HepG2 (cell line): ENCODE measurements around the gene SPNS1. TPM values are rescaled to one million over a fixed set of nuclear protein-coding genes. Genes with fewer than 3 reads are reported as not detected.
A peak's percentile ranks its signal among the peaks of the same experiment; 100 is the strongest.

Source experiments
- ATF2 ChIP-seq: sonication (generic); formaldehyde crosslinking; IDR thresholded peaks from 2 replicates; pipeline ENCODE4 v1.4.0; 2020; ENCODE audit warnings: missing genetic modification reagents
- DNMT1 ChIP-seq: sonication (generic); formaldehyde crosslinking; IDR thresholded peaks from 2 replicates; pipeline ENCODE4 v1.5.1; 2020; ENCODE audit warnings: mild to moderate bottlenecking, missing genetic modification reagents
- DPF2 ChIP-seq: sonication (generic); formaldehyde crosslinking; IDR thresholded peaks from 2 replicates; pipeline ENCODE4 v1.4.0; 2020; ENCODE audit warnings: mild to moderate bottlenecking, low read depth, missing genetic modification reagents, borderline replicate concordance
- FOSL1 ChIP-seq: sonication (generic); formaldehyde crosslinking; IDR thresholded peaks from 2 replicates; pipeline ENCODE4 v1.9.0; 2021; ENCODE audit warnings: missing genetic modification reagents, borderline replicate concordance
- MED1 ChIP-seq: sonication (generic); formaldehyde crosslinking; IDR thresholded peaks from 2 replicates; pipeline ENCODE4 v1.4.0; 2020; ENCODE audit warnings: missing genetic modification reagents
- MLLT10 ChIP-seq: sonication (generic); formaldehyde crosslinking; IDR thresholded peaks from 2 replicates; pipeline ENCODE4 v1.4.0; 2020; ENCODE audit warnings: missing genetic modification reagents
- NAIF1 ChIP-seq: sonication (generic); formaldehyde crosslinking; IDR thresholded peaks from 2 replicates; pipeline ENCODE4 v1.5.0; 2020; ENCODE audit warnings: mild to moderate bottlenecking, missing genetic modification reagents, borderline replicate concordance
- NFYB ChIP-seq: sonication (generic); formaldehyde crosslinking; IDR thresholded peaks from 2 replicates; pipeline ENCODE4 v1.4.0; 2020; ENCODE audit warnings: missing genetic modification reagents
- NR0B2 ChIP-seq: sonication (generic); formaldehyde crosslinking; IDR thresholded peaks from 2 replicates; pipeline ENCODE4 v1.4.0; 2020; ENCODE audit warnings: mild to moderate bottlenecking, missing genetic modification reagents
- ONECUT2 ChIP-seq: sonication (generic); formaldehyde crosslinking; IDR thresholded peaks from 2 replicates; pipeline ENCODE4 v1.4.0; 2020; ENCODE audit warnings: missing genetic modification reagents
- PBX3 ChIP-seq: sonication (generic); formaldehyde crosslinking; IDR thresholded peaks from 2 replicates; pipeline ENCODE4 v1.8.1; 2023; ENCODE audit warnings: missing genetic modification reagents, inconsistent platforms, borderline replicate concordance
- PHF20 ChIP-seq: sonication (generic); formaldehyde crosslinking; IDR thresholded peaks from 2 replicates; pipeline ENCODE4 v1.5.0; 2020; ENCODE audit warnings: mild to moderate bottlenecking, missing genetic modification reagents
- SETDB1 ChIP-seq: sonication (generic); formaldehyde crosslinking; IDR thresholded peaks from 2 replicates; pipeline ENCODE4 v1.5.1; 2020; ENCODE audit warnings: missing genetic modification reagents, mild to moderate bottlenecking, borderline replicate concordance
- SIX4 ChIP-seq: sonication (generic); formaldehyde crosslinking; IDR thresholded peaks from 2 replicates; pipeline ENCODE4 v1.4.0; 2020; ENCODE audit warnings: missing genetic modification reagents
- SPEN ChIP-seq: sonication (generic); formaldehyde crosslinking; IDR thresholded peaks from 2 replicates; pipeline ENCODE4 v1.5.1; 2020; ENCODE audit warnings: low read depth, mild to moderate bottlenecking, missing genetic modification reagents
- ZNF34 ChIP-seq: sonication (generic); formaldehyde crosslinking; IDR thresholded peaks from 2 replicates; pipeline ENCODE4 v1.4.0; 2020; ENCODE audit warnings: mild to moderate bottlenecking, missing genetic modification reagents, borderline replicate concordance
- ZNF552 ChIP-seq: sonication (generic); formaldehyde crosslinking; IDR thresholded peaks from 2 replicates; pipeline ENCODE4 v1.9.0; 2022; ENCODE audit warnings: missing genetic modification reagents, mild to moderate bottlenecking, borderline replicate concordance
- ZNF841 ChIP-seq: sonication (generic); formaldehyde crosslinking; IDR thresholded peaks from 2 replicates; pipeline ENCODE4 v1.8.1; 2023; ENCODE audit warnings: missing genetic modification reagents, borderline replicate concordance
- polyA plus RNA-seq, 8 experiments: library from polyadenylated mRNA; depleted of rRNA in 3 of 8; stranded (reverse) in 7 of 8; unstranded in 1 of 8; fragments of >200 nt; fragmentation: Illumina TruSeq in 4 of 8; extraction: Trizol in 4 of 8; gene quantifications; 2 replicates each; pipeline versions ENCODE4 v1.2.1 to v1.2.3, GENCODE V29; 2011 to 2016; ENCODE audit warnings: low read depth in 4 of 8, missing spikeins in 1 of 8, mixed read lengths in 1 of 8; ENCODE audit not compliant: insufficient read depth in 1 of 8
- total RNA-seq, 5 experiments: library from RNA; depleted of rRNA; stranded (reverse); fragments of >200 nt; fragmentation: Illumina TruSeq; extraction: Trizol; gene quantifications; 2 replicates each; pipeline ENCODE4 v1.2.3, GENCODE V29; 2016; ENCODE audit warnings: low read depth in 1 of 5
- TF ChIP-seq, protein P1 (sequence below): sonication (generic); formaldehyde crosslinking; conservative IDR thresholded peaks from 2 replicates; pipeline ENCODE4 v1.4.0; 2020; ENCODE audit warnings: missing genetic modification reagents
- TF ChIP-seq, protein P2 (sequence below): sonication (generic); formaldehyde crosslinking; IDR thresholded peaks from 2 replicates; pipeline ENCODE4 v1.9.0; 2021; ENCODE audit warnings: missing genetic modification reagents, borderline replicate concordance
- TF ChIP-seq, protein P3 (sequence below): sonication (generic); formaldehyde crosslinking; IDR thresholded peaks from 2 replicates; pipeline ENCODE4 v1.5.1; 2020; ENCODE audit warnings: missing genetic modification reagents, mild to moderate bottlenecking, borderline replicate concordance

Gene SPNS1
- total and polyA plus RNA-seq, 2 of the 13 experiments (the other 11 are each of a cell fraction or from before 2014, with no cell fraction given): 25.6 to 38.8 TPM

DNA sequence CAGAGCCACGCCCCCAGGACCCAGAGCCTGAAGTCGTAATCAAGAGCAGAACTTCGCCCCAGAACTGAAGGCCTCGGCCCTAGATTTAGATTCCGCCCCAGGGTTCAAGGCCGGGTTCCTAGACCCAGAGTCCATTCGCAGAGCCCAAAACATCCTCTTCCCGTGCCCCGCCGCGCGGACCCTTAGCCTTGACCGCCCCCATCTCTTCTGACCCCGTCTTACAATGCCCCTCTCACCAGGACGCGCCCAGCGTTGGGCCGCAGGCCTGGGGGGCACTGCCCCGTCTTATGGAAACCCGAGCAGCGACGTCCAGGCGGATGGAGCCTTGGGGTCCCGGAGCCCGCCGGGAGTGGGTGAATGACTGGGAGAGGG lies 37.8 kb upstream of the SPNS1 start (continued):
- TF ChIP-seq PHF20 (CRISPR knock-in tag) (no peak; the same call in 1 of the 2 replicates), NFYB (no peak), NR0B2 (CRISPR knock-in tag) (no peak), SPEN (CRISPR knock-in tag) (peak; percentile 25; the same call in 1 of the 2 replicates), ZNF552 (CRISPR knock-in tag) (no peak), ZNF34 (CRISPR knock-in tag) (no peak), NAIF1 (CRISPR knock-in tag) (no peak), MLLT10 (CRISPR knock-in tag) (no peak), PBX3 (CRISPR knock-in tag) (no peak), SETDB1 (CRISPR knock-in tag) (no peak), ATF2 (CRISPR knock-in tag) (no peak), ONECUT2 (CRISPR knock-in tag) (no peak), DPF2 (CRISPR knock-in tag) (no peak), DNMT1 (CRISPR knock-in tag) (no peak), FOSL1 (CRISPR knock-in tag) (no peak), MED1 (CRISPR knock-in tag) (peak; percentile 32; the same call in 1 of the 2 replicates), SIX4 (CRISPR knock-in tag) (no peak), ZNF841 (CRISPR knock-in tag) (no peak)
- TF ChIP-seq, protein P1, sequence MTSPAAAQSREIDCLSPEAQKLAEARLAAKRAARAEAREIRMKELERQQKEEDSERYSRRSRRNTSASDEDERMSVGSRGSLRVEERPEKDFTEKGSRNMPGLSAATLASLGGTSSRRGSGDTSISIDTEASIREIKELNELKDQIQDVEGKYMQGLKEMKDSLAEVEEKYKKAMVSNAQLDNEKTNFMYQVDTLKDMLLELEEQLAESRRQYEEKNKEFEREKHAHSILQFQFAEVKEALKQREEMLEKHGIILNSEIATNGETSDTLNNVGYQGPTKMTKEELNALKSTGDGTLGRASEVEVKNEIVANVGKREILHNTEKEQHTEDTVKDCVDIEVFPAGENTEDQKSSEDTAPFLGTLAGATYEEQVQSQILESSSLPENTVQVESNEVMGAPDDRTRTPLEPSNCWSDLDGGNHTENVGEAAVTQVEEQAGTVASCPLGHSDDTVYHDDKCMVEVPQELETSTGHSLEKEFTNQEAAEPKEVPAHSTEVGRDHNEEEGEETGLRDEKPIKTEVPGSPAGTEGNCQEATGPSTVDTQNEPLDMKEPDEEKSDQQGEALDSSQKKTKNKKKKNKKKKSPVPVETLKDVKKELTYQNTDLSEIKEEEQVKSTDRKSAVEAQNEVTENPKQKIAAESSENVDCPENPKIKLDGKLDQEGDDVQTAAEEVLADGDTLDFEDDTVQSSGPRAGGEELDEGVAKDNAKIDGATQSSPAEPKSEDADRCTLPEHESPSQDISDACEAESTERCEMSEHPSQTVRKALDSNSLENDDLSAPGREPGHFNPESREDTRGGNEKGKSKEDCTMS: no peak
- TF ChIP-seq, protein P2, sequence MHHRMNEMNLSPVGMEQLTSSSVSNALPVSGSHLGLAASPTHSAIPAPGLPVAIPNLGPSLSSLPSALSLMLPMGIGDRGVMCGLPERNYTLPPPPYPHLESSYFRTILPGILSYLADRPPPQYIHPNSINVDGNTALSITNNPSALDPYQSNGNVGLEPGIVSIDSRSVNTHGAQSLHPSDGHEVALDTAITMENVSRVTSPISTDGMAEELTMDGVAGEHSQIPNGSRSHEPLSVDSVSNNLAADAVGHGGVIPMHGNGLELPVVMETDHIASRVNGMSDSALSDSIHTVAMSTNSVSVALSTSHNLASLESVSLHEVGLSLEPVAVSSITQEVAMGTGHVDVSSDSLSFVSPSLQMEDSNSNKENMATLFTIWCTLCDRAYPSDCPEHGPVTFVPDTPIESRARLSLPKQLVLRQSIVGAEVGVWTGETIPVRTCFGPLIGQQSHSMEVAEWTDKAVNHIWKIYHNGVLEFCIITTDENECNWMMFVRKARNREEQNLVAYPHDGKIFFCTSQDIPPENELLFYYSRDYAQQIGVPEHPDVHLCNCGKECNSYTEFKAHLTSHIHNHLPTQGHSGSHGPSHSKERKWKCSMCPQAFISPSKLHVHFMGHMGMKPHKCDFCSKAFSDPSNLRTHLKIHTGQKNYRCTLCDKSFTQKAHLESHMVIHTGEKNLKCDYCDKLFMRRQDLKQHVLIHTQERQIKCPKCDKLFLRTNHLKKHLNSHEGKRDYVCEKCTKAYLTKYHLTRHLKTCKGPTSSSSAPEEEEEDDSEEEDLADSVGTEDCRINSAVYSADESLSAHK: no peak
- TF ChIP-seq, protein P3, sequence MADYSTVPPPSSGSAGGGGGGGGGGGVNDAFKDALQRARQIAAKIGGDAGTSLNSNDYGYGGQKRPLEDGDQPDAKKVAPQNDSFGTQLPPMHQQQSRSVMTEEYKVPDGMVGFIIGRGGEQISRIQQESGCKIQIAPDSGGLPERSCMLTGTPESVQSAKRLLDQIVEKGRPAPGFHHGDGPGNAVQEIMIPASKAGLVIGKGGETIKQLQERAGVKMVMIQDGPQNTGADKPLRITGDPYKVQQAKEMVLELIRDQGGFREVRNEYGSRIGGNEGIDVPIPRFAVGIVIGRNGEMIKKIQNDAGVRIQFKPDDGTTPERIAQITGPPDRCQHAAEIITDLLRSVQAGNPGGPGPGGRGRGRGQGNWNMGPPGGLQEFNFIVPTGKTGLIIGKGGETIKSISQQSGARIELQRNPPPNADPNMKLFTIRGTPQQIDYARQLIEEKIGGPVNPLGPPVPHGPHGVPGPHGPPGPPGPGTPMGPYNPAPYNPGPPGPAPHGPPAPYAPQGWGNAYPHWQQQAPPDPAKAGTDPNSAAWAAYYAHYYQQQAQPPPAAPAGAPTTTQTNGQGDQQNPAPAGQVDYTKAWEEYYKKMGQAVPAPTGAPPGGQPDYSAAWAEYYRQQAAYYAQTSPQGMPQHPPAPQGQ (CRISPR knock-in tag): no peak
